Muscle of back (tissue), 11 donors: ENCODE data around the gene EEIG2. TPM values are rescaled to one million over a fixed set of nuclear protein-coding genes. Genes with fewer than 3 reads are reported as not detected.
"Not testable (repeated sequence)": the region's sequence is repeated elsewhere in the genome, so short reads cannot be mapped to it uniquely, and the experiment has no call there.

Experiments used
- DNase-seq, 3 donors: peaks; one replicate each; pipeline versions ENCODE4 v3.0.0 to v3.0.0-alpha.2; 2013
- polyA plus RNA-seq, 10 donors: library from polyadenylated mRNA; unstranded; fragments of 120-200 nt; gene quantifications; one replicate each; pipeline ENCODE4 v1.2.1, GENCODE V29; 2013; ENCODE audit not compliant: insufficient read length in 10 of 10

Gene EEIG2
- polyA plus RNA-seq, 10 donors: 13.1 to 16.8 (median 14.5) TPM

- DNase-seq: no peak
Measured at GRCh38 chr1:108540977-108541376, 18.9 kb upstream of the EEIG2 start.

GRCh38 chr1:108541861-108542260, 18.0 kb upstream of the EEIG2 start:
- DNase-seq: no peak

- not testable (repeated sequence) for DNase-seq
Measured at GRCh38 chr1:108547493-108547892, 12.4 kb upstream of the EEIG2 start.

GRCh38 chr1:108551137-108551862, 8.6 kb upstream of the EEIG2 start:
- no peak for DNase-seq

- DNase-seq: no peak
Measured at GRCh38 chr1:108553905-108554304, 6.0 kb upstream of the EEIG2 start.

GRCh38 chr1:108554682-108555427, 5.0 kb upstream of the EEIG2 start:
- DNase-seq: no peak

GRCh38 chr1:108556066-108556465, 3.8 kb upstream of the EEIG2 start:
- DNase-seq: no peak

- DNase-seq: peak in 1 of 3 donors; percentile 23
Measured at GRCh38 chr1:108556499-108556898, 3.4 kb upstream of the EEIG2 start.

- no peak for DNase-seq
Measured at GRCh38 chr1:108557296-108557695, 2.6 kb upstream of the EEIG2 start.

GRCh38 chr1:108560189-108560873, 431 bp downstream of the EEIG2 start:
- peak in 2 of 3 donors; percentile 56 to 87 for DNase-seq

GRCh38 chr1:108560874-108561459, 1.1 kb downstream of the EEIG2 start:
- DNase-seq: peak in 2 of 3 donors; percentile 52 to 73

GRCh38 chr1:108561689-108562326, 1.9 kb downstream of the EEIG2 start:
- peak in 1 of 3 donors; percentile 33 for DNase-seq

- DNase-seq: no peak
Measured at GRCh38 chr1:108563808-108564207, 3.9 kb downstream of the EEIG2 start.

GRCh38 chr1:108565081-108565480, 5.2 kb downstream of the EEIG2 start:
- no peak for DNase-seq

GRCh38 chr1:108565512-108565911, 5.6 kb downstream of the EEIG2 start:
- DNase-seq: no peak

- no peak for DNase-seq
Measured at GRCh38 chr1:108568589-108568988, 8.7 kb downstream of the EEIG2 start.

GRCh38 chr1:108569097-108569728, 9.3 kb downstream of the EEIG2 start:
- DNase-seq: no peak

GRCh38 chr1:108570128-108570527, 10.2 kb downstream of the EEIG2 start:
- no peak for DNase-seq

- DNase-seq: no peak
Measured at GRCh38 chr1:108570998-108571401, 11.1 kb downstream of the EEIG2 start.

- DNase-seq: no peak
Measured at GRCh38 chr1:108572182-108572581, 12.3 kb downstream of the EEIG2 start.

GRCh38 chr1:108573183-108573582, 13.3 kb downstream of the EEIG2 start:
- DNase-seq: no peak
